Embryonic facial prominence (tissue), 1 donor: ENCODE data around the gene BAIAP2L2.
A peak's percentile ranks its signal among the peaks of the same experiment; 100 is the strongest.

Source experiments
- DNase-seq: peaks from one replicate; pipeline ENCODE4 v3.0.0-alpha.2; 2016; ENCODE audit errors: extremely low spot score

The BAIAP2L2 gene

DNA sequence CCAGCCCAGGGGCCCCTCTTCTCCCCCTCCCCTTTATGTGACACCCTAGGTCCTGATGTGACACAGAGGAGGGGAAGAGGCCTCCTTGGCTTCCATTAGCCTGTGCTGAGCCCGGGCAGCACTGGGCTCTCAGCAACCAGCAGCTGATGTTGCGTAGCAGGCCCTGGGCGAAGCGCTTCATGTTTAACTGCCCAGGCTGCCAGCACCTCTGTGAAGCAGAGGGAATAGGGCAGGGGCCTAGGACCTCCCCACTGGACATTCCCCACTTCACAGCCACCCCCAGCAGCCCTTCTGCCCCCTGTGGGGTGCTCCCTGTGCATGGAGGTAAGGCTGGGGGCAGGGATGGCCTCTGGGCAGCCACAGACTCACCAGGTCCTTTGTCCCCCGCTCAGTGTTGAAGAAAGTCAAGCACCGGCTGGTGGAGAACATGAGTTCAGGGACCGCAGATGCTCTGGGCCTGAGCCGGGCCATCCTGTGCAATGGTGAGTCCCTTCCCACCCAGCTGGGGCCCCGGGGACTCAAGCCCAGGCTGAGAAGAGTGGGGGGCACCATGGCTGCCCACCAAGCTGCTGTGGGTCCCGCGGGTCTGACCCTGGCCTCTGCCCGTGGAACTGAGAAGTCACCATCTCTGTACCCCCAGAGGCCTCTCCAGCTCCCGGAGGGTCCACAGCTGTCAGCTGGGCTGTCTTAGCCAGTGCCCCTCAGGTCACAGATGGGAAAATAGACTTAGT is 41.7 kb downstream of the BAIAP2L2 start:
- DNase-seq, result no peak

DNA sequence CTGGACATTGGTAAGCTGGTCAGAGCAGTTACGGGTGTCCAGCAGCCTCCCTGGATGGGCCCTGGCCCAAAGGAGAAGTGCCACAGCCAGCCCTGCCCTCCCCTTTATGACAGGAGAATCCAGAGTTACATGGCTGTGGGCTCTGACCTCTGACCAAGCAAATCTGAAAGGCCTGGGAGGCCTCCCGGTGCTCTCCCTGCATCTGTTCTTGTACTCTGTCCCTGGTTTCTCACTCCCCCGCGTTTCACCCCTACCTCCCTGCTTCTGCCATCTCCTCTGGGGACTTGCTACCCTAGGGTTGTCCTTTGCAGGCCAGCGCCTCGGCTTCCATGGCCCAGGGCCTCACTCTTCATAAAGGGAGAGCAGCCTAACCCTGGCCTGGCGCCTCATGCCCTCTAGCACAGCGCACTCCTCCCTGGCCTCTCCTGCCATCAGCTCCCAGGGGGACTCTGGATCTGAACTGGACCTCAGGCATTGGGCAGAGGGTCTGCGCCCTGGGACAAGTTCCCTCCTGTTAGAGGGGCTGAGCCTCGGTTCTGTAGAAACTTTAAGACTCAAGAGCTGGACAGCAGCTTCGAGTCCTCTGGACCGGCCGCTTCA is 42.6 kb downstream of the BAIAP2L2 start:
- DNase-seq, result no peak

DNA sequence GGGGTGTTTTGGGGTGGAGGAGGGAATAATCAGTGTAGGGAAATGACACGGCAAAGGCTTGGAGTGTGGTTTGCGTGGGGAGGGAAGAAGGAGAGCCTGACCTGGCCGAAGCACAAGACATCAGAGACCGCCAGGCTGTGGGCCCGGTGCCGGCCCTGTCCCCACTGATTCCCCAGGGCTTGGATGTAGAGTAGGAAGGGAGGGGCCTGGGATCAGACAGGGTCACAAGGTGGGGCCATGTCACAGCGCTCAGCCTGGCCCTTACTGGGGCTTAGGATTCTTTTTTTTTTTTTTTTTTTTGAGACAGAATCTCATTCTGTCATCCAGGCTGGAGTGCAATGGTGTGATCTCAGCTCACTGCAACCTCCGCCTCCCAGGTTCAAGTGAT is 43.5 kb downstream of the BAIAP2L2 start:
- no peak for DNase-seq

DNA sequence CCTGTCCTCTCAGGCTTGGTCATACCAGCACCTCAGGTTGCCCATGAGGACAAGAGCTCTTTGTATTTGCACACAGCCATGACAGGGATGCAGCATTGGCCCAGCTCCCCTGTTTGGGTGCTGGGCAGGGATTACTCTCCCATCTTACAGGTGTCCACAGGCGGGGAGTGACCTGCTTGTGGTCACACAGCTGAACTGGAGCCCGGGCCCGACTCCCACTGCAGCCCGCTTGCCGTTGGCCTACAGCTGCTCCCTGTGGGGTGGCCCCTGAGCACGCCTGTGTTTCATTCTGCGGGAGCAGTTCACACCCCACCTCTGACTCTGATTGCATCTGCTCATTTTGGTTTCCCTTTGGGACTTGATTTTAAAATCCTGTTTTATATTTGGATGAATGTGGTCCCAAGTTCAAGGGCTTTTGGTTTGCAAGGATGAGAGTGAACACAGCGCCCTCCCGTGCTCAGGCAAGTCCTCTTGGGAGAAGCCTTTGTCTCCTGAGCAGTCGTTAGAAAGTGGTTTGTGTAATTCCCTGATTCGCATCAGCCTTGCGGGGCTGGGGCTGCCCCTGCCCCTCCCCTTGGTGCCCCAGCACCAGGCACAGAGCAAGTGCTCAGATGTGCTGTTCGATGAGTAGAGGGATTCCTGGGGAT is 44.0 kb downstream of the BAIAP2L2 start:
- no peak for DNase-seq

DNA sequence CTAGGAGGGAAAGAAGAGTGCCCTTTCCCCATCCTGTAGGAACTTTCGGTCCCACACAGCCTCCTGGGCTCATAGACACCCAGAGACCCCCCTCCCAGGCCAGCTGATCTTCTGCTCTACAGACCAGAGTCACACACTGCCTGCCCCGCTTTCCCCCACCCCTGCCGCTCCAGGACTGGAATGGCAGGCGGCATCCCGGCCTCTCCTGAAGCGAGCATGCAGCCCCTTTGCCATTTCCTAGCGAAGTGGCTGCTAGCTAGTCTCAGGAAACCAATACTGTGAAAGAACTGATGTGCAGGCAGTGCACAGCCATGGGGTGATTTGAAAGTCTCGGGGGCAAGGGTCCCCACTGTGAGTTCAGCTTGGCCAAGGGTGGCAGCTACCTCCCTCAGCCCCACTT is 44.9 kb downstream of the BAIAP2L2 start:
- DNase-seq, result no peak

DNA sequence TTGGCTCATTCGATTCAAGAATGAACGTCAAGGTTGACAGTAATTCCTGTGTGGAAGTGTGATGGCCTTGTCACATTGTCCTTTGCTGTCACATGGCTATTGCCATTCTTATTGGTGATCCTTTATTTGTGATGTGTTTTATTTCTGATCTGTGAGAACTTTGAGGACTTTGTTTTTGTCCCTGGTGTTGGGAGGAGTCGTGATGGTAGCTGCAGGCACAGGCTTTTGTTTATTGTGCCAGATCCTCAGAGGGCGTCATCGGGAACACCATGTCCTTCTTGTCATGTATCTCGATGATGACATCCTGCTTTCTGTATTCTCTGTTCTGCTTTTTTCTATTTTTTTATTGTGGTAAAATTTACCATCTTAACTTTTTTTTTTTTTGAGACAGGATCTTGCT is 47.7 kb downstream of the BAIAP2L2 start:
- DNase-seq, result no peak

DNA sequence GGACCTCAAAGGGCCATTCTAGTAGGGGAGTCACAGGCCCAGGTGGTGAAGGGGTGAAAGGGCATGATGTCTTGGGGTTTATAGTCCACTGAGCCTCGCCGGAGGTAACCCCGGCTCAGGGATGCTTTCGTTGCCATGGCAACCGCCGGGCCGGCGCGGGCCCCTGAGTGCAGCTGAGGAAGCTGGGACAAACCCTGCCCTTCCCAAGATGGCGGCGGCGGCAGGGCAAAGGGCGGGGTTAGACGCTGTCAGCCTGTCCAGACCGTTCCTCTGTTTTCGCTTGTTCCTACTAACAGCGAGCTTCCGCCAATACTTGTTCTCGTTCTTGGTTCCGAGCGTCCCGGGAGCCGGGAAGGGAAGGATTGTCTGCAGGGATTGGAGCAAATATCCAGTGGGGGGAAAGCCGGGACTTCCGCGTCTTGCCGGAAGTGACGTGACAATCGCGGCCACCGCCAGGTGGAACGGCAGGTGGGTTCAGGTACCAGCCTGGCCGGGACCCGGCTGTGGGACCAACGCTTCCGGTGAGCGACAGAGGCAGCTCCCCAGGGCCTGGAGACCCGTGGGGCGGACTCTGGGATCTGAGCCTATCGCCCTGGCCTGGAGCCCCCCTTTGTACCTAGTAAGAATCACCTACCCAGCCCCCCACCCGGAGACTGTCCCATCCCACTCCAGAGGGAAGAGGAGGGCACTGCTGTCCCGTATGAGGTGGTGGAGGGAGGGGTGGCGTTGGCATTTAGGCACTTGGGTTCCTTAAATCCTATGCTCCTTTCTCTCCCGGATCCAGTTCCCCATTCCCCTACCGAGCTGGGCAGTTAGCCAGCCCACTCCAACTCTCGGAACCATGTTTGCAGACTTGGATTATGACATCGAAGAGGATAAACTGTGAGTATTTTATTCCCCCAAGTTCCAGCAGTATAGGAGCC is 53.3 kb downstream of the BAIAP2L2 start, which contains the start of gene PICK1:
Gene PICK1 (plus strand): TSS at position 436 of the 923 bp plus-strand sequence. CDS start 406 bp downstream, at position 842.
- peak; percentile 87 for DNase-seq

DNA sequence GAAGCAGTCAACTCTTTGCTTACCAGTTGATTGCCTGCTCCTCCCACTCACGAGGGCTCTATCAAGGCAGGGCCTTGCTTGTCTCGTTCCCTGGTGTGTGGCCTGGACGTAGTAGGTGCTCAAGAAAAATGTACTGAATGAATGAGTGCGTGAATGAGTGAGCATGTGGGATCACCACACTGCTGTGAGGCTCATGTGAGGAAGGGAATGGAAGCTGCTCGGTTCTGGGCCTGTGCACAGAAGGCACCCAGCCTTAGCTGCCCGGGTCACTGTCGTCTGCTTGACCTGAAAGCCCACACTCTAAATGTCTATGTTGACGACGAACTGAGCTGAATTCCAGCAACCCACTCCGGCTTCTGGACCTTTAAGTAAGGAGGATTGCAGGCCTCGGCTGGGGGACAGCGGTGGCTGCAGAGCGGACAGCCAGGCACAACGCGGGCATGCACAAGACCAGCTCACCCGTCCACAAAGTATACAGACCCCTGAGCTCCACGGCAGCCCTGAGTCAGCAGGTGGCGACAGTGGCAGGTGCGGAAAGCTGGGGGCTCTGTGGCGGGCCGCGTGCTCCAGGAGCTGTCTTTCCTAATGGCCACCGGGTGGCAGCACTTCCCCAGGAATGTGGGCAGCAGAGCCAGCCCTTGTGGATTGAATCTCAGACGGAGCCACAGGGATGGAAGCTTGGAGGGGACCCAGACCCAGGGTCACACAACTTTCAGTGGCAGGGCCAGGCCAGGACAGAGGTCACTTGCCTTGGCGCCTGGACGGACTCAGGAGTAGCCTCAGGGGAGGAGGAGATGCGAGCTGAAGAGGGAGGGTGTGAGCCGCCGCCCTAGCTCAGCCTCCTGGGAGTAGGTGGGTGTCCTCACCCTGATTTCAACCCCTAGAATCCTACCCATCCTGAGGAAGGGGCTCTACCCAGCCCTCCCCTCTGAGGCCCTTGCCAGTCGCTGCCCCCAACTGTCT is 58.3 kb downstream of the BAIAP2L2 start:
- DNase-seq, result peak; percentile 46

DNA sequence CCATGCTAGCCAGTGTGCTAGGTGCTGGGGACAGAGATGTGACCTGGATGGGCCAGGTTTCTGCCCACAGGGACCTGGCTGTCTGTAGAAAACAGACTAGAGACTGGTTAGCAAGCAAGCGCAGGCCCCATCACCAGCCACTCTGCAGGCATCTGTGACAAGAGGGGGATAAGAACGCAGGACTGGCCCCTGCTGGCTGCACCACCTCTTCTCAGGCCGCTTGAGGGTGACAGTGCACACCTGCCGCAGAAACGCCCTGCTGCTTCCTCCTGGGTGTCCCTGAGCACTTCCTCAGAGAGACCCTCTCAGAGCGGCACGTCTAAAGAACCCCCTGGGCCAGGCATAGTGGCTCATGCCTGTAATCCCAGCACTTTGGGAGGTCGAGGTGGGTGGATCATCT is 59.2 kb downstream of the BAIAP2L2 start:
- DNase-seq, result no peak

DNA sequence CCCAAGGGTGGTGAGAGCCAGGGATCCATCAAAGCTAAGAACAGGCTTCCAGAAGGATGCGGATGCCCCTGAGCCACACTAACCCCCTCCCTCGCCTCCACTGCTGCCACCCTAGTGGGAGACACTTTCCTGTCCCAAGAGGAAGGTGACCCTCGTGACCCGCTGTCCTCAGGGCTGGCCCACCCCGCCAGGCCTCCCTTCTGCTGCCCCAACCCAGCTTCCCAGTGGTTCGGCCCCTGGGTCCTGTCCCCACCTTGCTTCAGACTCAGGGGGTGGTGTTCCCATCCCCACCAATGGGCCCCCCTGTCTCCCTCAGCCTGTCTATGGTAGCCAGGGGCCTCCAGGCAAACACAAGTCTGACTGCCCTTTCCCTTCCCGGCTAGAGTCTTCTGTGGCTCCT is 59.8 kb downstream of the BAIAP2L2 start:
- no peak for DNase-seq

DNA sequence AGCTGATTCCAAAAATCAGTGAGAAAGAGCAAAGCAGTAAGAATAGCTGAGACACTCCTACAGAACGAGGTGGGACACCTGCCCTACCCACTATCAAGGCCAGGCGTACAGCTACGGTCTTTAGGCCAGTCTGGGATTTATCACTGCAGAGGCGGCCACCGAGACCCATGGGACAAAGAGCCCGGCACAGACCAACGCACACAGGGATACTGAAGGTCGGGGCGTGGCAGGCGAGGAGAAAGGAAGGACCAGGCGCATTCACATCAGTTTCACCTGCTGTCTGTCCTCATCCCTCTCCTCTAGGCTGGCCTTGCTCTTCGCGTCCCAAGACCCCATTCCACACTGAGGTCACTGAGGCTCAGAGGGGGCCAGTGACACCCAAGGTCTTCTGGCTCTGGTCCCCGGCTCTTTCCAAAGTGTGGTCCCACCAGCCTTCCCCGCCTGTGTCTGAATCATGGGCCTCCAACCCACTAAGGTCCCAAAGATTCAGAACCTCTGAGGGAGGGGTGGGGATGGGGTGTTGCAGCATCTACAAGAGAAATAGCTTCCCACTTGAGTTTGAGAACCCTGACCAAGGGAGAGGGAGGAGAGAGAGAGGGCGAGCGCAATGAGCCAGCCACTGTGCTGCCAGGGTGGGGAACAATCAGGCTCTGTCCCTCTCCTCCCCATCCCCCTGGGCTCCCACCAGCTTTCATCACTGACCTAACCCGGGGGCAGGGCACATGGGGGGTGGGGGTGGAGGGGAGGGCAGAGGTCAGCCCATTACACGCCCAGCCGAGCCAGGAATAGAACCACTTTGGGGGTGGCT is 60.5 kb downstream of the BAIAP2L2 start:
- DNase-seq, result no peak

DNA sequence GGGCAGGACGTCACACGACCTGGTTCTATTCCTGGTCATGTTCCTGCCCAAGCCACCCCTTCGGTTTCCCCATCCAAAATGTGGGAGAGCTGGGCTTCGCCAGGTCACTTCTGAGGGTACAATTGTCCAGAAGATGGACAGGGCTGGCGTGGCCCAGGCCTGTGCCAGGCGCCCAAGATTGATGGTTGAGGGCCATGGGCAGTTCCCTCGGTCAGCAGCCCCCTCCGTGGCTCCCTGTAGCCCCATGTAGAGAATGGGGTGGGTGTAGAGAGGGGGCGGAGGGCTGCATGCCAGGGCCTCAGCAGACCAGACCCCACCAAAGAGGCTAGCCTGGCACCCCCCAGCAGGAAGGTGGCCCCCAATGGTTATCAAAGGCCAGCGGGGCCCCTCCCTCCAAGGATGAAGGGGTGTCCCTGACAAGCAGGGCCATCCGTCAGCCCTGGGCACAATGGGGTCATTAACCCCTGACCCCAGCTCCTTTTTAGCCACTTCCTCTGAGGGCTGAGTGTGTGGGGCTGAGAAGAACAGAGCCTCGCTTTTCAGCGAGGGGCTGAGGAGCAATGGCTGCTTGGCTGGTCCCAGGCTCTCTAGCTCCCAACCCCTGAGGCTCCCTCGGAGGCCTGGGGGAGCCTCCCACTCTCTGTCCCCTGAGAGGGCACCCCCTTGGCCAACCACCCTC is 64.3 kb downstream of the BAIAP2L2 start:
- DNase-seq, result no peak

DNA sequence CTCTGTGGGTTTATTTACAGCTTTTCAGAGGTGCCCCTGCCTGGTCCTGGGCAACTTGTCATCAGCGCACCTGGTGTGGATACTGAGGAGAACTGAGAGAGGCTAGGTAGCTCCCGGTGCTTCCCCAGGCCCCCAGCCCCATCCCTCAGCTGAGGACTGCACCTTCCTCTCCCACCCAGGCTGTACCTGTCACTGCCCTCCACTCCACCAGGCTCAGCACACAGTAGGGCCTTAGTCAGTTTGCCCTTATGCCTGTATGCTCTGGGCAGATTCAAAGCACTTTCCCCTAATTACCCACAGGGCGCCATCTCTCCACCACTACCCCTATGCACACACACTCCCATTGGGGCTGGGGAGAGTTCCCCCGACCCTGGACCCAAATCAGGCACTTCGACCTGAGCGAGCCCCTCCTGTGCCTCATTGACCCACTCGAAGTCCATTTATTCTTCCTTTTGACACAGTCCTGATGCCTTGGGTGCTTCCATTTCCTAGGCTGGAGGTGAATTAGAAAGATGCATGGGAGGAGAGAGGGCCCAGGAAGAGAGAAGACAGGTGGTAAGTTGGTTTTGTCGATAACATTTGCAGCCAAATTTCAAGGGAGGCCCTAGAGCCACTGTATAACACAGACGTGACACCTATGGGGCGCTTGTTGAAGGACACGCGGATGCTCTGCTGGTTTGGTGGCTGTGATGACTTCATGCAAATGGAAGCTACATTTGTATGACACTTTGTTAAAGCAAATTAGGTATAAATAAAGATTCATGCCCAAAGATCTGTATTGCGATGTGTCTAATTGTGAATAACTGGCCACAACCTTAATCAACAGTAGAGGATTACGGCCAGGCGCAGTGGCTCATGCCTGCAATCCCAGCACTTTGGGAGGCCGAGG is 67.1 kb downstream of the BAIAP2L2 start:
- DNase-seq, result no peak

DNA sequence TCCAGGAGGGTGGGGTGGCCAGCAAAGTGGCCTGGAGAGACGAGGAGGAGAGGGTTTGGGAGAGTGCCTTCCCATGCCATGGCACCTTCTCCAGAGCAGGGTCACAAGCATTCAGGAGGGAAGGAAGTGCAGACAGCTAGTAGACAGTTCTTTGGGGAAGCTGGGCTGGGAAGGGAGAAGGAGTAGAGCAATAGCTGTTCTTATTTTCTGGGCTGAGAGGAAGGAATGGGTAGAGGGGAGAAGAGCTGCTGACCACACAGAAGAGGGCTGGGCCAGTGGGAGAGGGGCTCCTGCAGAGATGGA is 68.0 kb downstream of the BAIAP2L2 start:
- DNase-seq, result no peak

DNA sequence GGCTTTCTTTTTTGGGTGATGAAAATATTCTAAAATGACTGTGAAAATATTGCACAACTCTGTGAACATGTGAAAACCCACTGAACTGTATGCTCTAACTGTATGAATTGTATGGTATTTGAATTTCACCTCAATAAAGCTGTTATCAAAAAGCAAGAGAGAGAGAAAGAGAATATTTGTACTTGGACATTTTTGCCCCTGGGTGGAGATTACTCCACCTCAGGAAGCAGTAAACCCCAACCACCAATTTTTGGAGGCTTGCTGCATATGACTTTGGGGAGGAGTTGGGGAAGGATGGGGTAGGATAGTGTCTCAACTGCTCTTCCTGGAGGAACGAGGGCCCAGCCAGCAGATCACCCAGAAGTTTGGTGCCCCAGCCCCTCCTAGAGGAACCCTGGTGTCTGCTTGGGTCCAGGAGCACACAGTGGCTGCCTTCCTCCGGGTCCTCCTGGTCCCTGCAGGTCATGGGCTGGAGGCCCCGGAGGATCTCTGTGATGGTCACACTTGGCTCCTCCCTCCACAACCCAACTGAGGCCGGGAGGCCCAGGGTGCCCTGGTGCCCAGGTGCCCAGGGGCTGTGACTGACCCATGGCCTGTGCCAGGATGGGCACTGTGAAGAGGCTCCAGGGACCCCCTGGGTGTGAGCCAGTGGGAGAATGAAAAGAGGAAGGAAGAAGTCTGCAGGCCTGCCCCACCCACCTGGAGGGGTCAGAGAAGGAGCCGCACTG is 68.6 kb downstream of the BAIAP2L2 start:
- no peak for DNase-seq

DNA sequence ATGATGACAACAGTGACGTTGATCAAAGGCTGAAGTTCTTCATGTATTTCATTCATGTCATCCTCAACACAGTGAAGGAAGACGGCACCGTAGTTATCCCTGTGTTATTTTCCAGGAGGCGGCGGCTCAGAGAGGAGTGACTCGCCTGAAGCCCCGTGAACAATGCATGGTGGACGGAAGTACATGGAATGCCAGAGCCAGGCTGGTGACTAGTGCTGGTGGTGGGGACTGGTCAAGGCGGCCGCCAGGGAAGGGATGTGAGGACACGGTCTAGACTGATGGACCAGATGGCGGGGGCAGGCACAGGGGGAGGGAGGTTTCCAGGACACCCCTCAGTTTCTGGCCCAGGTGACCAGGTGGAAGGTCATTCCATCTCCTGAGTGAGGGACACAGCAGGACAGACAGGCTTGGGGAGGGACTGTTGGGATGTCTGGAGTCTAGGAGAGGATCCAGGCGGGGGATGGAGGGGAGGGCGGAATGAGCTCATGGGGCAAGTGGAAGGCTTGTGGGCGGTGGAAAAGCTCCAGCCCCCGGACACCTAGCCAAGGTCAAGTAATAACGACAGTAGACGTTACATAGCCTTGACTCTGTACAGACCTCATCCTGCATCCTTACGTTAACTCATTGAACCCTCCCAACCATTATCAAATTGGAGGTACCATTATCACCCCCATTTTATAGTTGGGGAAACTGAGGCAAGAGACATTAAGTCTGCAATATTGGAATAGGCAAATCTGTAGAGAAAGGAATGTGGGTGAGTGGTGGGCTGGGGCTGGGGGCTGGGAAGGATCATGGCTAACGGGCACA is 69.3 kb downstream of the BAIAP2L2 start:
- DNase-seq, result no peak
